SH-SY5Y (cell line): Measurements from ENCODE around the gene OR2C3.

Source experiments
- GATA2 ChIP-seq: IDR thresholded peaks from 2 replicates; pipeline ENCODE4 v1.6.1; 2011; ENCODE audit warnings: mild to moderate bottlenecking, low read depth, low read length
- GATA3 ChIP-seq: IDR thresholded peaks from 2 replicates; pipeline ENCODE4 v1.6.1; 2011; ENCODE audit warnings: low read depth, mild to moderate bottlenecking, low read length, moderate library complexity

GRCh38 chr1:247542811-247543210 lies 6.6 kb upstream of the OR2C3 start:
- no peak for TF ChIP-seq GATA2
- TF ChIP-seq GATA3, result no peak
